ENCODE data around the gene NOXO1.
"Not testable (repeated sequence)": the region's sequence is repeated elsewhere in the genome, so short reads cannot be mapped to it uniquely, and the experiment has no call there.

NOXO1 gene, protein sequence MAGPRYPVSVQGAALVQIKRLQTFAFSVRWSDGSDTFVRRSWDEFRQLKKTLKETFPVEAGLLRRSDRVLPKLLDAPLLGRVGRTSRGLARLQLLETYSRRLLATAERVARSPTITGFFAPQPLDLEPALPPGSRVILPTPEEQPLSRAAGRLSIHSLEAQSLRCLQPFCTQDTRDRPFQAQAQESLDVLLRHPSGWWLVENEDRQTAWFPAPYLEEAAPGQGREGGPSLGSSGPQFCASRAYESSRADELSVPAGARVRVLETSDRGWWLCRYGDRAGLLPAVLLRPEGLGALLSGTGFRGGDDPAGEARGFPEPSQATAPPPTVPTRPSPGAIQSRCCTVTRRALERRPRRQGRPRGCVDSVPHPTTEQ

DNA sequence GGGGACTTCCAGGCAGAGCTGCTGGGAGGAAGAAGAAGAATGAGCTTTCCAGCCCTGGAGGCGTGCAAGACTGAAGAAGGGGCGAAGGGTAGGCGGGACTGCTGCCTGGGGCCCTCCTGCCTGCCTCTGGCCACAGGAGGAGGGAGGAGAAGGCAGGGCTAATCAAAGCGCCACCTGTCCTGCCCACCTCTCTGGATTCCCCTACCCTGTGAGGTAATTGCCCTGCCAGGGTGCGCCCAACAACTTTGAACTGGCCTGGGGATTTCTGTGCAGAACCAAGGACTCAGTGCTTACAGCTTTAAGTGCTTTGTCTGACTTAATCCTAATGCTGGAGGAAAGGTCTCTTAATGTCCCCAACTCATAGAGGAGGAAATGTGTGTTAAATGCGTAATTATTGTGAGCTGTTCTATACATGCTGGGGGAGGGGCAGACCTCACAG is at the start of gene NOXO1:
NOXO1 (minus strand) TSS at position 72 of the 439 bp plus-strand sequence. CDS start 290 bp downstream, outside the sequence.
- peak; percentile 8 for DNase-seq

- DNase-seq: no peak
Measured at GRCh38 chr16:2030036-2030435, 48.8 kb upstream of the NOXO1 start.

DNA sequence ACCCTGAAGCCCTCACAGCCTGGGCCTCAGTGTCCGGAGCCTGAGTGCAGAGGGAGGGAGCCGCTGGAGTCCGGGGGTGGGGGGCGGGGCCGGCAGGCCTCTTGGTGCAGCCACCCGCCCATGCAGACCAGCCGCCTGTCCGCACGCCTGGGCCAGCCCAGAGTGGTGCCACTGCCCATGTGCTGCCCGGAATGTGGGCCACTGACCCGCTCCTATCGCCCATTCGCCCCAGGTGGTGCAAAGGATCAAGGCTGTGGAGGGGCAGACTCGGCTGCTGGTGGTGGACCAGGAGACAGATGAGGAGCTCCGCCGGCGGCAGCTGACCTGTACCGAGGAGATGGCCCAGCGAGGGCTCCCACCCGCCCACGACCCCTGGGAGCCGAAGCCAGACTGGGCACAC is 48.1 kb upstream of the NOXO1 start:
- DNase-seq: no peak

GRCh38 chr16:2028620-2029220 is 47.5 kb upstream of the NOXO1 start:
- no peak for DNase-seq

DNA sequence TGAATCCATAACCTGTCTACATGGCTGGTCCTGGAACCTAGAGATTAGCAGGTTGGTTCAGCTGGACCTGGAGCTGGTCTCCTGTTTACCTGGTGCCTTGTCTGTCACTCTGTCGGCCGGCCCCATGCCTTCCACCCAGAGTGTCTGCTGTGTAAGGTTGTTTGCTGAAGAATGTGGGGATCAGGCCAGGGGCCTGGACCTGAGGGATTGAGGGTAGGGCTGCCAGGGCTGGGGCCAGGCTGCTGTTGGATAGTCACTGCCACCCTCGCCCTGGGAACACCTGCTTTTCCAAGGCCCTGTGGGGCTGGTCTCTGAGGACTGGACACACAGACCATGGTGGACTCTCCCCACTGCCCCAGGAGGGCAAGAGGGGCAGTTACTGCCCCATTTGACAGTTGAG is 46.9 kb upstream of the NOXO1 start:
- no peak for DNase-seq

GRCh38 chr16:2027024-2028010 is 46.0 kb upstream of the NOXO1 start:
- no peak for DNase-seq

DNA sequence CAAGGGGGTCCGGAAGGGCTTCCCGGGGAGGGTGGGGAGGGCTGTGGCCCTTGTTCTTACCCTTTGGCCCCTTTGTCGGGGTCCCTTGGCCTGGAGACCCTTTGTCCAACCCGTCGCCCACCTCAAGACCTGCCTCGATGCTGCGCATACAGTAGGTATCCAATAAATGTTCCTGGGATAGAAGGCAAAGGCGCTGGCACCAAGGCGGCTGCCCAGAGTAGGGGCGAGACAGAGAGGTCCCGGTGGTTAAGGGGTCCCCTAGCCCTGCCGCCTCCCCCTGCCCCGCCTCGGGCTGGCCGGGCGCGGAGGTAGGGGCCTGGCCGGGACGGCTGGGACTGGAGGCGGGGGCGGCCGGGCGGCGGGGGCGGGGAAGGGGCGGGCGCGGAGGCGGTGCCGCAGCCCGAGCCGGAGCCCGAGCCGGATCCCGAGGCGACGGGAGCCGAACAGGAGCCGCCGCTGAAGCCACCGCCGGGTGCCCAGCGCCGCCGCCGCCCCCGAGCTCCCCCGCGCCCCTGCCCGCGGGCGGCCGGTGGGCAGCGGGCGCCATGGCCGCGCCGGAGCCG is 45.3 kb upstream of the NOXO1 start, which contains the start of gene NHERF2:
NHERF2 (plus strand) TSS at position 442 of the 563 bp plus-strand sequence; CDS start at position 546, 104 bp downstream.
- no peak for DNase-seq

DNA sequence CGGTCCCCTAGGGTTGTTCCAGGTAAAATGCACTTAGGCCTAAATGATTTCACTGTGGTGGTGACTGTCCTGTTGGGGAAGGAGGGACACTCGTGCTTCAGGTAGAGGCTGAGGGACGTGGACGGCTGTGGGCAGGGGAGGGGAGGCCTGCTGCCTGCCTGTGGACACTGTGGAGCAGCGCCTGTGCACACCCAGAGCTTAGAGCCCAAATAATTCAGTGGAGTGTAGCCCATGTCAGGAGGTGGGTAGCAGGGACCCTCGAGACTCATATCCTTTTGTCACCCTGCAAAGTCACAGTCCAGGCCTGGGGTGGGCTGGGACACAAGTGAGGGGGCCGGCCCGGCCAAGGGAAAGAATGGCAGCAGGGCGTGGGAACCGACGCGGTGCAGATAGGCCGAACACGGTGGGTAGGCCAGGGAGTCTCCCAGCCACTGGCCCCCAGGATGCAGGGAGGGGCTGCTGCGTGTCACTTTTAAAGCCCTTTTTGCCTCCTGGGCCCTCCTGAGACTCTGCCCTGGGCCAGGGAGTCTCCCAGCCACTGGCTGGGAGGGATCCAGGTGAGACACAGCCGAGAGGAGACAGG is 44.7 kb upstream of the NOXO1 start:
- no peak for DNase-seq

- DNase-seq: no peak
Measured at GRCh38 chr16:2025251-2025650, 44.0 kb upstream of the NOXO1 start.

- no peak for DNase-seq
Measured at GRCh38 chr16:2024032-2024420, 42.8 kb upstream of the NOXO1 start.

DNA sequence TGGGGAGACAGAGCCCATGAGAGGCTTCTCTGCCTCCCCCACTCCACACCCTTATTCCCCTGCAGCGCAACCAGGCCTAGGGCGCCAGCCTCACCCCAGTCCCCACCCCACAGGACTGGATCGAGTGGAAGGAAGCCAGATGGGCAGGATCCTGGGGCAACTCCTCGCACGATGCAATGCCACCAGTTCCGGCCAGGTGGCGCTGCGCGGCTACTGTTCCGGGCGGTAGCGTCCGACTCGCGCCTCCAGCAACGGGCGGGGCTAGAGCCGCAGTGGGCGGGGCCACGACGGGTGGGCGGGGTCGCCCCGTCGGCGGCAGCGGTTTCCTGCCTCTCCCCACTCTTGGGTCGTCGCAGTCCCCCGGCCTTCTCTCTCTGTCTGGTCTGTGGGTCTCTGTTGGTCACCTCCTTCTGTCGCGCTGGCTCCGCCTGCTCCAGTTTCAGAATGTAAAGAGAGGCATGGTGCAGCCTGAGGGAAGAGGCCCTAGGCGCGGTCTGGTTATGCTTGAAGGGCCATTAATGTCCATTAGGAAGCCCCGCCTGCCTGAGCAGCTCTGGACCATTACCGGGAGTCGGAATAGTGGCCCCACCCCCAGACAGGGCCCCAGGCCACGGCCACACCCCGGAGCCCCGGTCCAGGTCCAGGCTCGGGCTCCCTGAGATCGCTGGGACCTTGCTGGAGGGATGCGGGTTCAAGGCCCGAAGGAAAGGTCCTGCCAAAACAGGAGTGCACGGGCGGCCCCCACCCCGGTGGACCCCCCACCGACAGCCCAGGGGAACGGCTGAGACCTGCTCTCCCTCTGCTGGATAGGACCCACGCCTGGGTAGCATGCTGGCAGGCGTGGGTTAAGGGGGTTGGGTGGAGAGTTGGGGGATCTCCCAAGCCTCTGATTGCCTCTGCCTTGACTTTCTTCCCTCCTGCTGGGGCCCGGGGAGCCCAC is 42.1 kb upstream of the NOXO1 start:
- peak; percentile 94 for DNase-seq

- no peak for DNase-seq
Measured at GRCh38 chr16:2022723-2023091, 41.4 kb upstream of the NOXO1 start.

- DNase-seq: no peak
Measured at GRCh38 chr16:2019921-2020831, 38.9 kb upstream of the NOXO1 start.

DNA sequence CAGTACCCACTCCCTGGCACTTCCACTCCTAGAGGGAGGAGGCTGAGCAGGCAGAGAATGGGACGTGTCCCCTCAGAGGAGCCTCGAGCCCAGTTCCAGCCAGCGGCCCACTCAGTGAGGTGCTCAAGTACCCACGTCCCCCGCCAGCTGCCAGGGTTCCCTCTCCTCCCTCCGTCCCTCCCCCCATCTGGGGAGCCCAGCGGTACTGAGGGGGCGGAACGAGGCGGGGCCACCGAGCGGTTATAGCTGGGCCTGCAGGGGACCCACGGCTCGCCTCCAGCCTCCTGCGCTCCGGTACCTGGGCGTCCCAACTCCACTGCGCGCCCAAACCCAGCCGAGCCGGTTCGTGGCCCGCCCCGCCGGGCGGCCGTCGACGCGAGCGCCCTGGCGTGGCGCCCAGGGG is 38.2 kb upstream of the NOXO1 start, which contains the start of gene NPW:
NPW (plus strand) TSS at position 268 of the 403 bp plus-strand sequence.
- DNase-seq: no peak

- DNase-seq: peak; percentile 25
Measured at GRCh38 chr16:2016407-2016922, 35.2 kb upstream of the NOXO1 start.

- no peak for DNase-seq
Measured at GRCh38 chr16:2015947-2016208, 34.6 kb upstream of the NOXO1 start.

DNA sequence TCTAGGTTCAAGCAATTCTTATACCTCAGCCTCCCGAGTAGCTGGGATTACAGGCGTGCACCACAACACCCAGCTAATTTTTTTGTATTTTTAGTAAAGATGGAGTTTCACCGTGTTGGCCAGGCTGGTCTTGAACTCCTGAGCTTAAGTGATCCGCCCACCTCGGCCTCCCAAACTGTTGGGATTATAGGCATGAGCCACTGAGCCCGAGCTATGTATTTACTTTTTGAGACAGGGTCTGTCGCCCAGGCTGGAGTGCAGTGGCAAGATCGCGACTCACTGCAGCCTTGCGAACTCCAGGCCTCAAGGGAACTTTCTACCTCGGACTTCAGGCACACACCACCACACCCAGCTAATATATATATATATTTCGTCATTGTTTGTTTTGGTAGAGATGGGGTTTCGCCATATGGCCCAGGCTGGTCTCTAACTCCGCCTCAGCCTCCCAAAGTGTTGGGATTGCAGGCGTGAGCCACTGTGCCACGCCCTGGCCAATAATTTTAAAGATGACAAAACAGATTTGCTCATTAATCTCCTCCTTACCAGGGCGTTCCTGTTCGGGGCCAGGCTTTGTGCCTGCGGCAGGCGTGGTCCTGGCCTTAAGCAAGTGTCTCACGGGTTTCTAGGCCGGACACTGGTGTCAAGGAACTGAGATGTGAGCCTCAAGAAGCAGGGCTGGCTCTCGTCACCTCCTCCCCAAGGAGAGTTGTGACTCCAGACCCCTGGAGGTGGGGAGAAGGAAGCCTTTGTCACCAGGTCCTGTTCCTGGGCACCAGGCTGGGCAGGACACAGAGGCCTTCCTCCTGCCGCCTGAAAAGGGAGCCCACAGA is 34.1 kb upstream of the NOXO1 start:
- no peak for DNase-seq

GRCh38 chr16:2013527-2013926 is 32.3 kb upstream of the NOXO1 start:
- DNase-seq: no peak

- DNase-seq: not testable (repeated sequence)
Measured at GRCh38 chr16:2011726-2012125, 30.5 kb upstream of the NOXO1 start.

All from OCI-M1 (cell line).